ENCODE measurements around the gene MGARP. TPM values are rescaled to one million over a fixed set of nuclear protein-coding genes. Genes with fewer than 3 reads are reported as not detected.
A peak's percentile ranks its signal among the peaks of the same experiment; 100 is the strongest.
"Not testable (repeated sequence)": the region's sequence is repeated elsewhere in the genome, so short reads cannot be mapped to it uniquely, and the experiment has no call there.

The MGARP gene
- total RNA-seq, 1 donor = 7.6 TPM

GRCh38 chr4:139314047-139314800 lies 34.2 kb upstream of the MGARP start:
- Histone ChIP-seq H4K20me1 (ENCODE audit: insufficient read depth, low read length) (peaks cover 35% of the 10 kb centered on the region), H3K79me2 (ENCODE audit: insufficient read depth, low read length) (peaks cover 98% of the 10 kb centered on the region), H3K4me1 (ENCODE audit: insufficient read depth, low read length) (no peaks in the 10 kb centered on the region), H3K27me3 (ENCODE audit: insufficient read depth, low read length) (no peaks in the 10 kb centered on the region), H3K4me3 (ENCODE audit: insufficient read depth, low read length) (no peak overlapping the region), H3K36me3 (ENCODE audit: insufficient read depth, low read length) (peaks cover 3% of the 10 kb centered on the region), H3K27ac (ENCODE audit: low read depth, low read length) (no peak overlapping the region), H2AFZ (ENCODE audit: low read length) (no peak overlapping the region), H3K4me2 (ENCODE audit: insufficient read depth, low read length) (no peak overlapping the region), H3K9me3 (ENCODE audit: low read depth, low read length) (no peaks in the 10 kb centered on the region)
- no peak for TF ChIP-seq CTCF (IDR thresholded peaks at IDR 0.05; ENCODE audit: extremely low read depth, low read depth, low read length)
- no peak for DNase-seq (ENCODE audit: insufficient read length, low spot score, missing footprints)

DNA sequence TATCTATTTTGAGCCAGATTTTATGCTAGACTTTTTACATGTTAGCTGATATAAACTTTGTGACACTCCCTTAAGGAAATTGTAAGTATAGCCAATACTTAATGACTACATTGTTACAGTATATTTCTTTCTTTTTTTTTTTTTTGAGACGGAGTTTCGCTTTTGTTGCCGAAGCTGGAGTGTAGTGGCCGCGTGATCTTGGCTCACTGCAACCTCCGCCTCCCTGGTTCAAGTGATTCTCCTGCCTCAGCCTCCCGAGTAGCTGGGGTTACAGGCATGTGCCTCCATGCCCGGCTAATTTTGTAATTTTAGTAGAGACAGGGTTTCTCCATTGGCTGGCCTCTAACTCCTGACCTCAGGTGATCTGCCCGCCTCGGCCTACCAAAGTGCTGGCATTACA lies 33.4 kb upstream of the MGARP start:
- peaks cover 98% of the 10 kb centered on the region for H3K79me2 ChIP-seq (ENCODE audit: insufficient read depth, low read length)
- H3K27ac ChIP-seq (ENCODE audit: low read depth, low read length) = peak overlapping the region; percentile 14
- not testable (repeated sequence) for H3K9me3 ChIP-seq (ENCODE audit: low read depth, low read length); H3K27me3 ChIP-seq (ENCODE audit: insufficient read depth, low read length); DNase-seq (ENCODE audit: insufficient read length, low spot score, missing footprints); H3K36me3 ChIP-seq (ENCODE audit: insufficient read depth, low read length); H3K4me3 ChIP-seq (ENCODE audit: insufficient read depth, low read length); H2AFZ ChIP-seq (ENCODE audit: low read length); H3K4me2 ChIP-seq (ENCODE audit: insufficient read depth, low read length); H3K4me1 ChIP-seq (ENCODE audit: insufficient read depth, low read length)
- H4K20me1 ChIP-seq (ENCODE audit: insufficient read depth, low read length) = peaks cover 38% of the 10 kb centered on the region

DNA sequence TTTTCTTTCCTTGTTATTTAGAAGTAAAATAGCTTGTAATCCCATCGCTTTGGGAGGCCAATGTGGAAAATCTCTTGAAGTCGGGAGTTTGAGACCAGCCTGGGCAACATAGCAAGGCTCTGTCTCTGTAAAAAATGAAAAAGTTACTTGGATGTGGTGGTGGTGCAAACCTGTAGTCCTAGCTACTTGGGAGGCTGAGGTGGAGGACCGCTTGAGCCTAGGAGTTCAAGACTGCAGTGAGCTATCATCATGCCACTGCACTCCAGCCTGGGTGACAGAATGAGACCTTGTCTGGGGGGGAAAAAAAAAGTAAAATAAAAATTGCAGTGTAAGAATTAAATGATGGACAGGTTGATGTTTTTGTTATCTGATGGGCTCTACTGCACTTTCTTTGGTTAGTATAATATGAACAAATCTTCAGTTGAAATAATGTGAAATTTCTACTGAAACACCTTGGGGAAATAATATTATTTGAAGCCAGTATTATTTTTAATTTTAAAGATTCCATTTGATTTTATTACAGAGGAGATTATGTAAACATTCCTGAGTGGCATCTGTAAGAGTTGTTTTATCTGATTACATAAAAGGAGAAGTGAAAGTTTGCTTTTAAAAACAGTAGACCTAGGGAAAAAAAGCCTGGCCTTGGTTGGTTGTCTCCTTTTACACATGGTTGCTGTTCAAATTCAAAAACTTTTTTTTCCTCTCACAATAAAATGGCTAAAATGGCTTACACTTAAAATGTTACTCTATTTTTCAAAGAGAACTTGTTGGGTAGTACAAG lies 32.7 kb upstream of the MGARP start:
- Histone ChIP-seq H3K27ac (ENCODE audit: low read depth, low read length) (peak overlapping the region; percentile 14), H2AFZ (ENCODE audit: low read length) (no peak overlapping the region), H3K27me3 (ENCODE audit: insufficient read depth, low read length) (no peaks in the 10 kb centered on the region), H3K4me1 (ENCODE audit: insufficient read depth, low read length) (no peaks in the 10 kb centered on the region), H3K36me3 (ENCODE audit: insufficient read depth, low read length) (peaks cover 7% of the 10 kb centered on the region), H3K9me3 (ENCODE audit: low read depth, low read length) (no peaks in the 10 kb centered on the region), H4K20me1 (ENCODE audit: insufficient read depth, low read length) (peaks cover 37% of the 10 kb centered on the region), H3K4me3 (ENCODE audit: insufficient read depth, low read length) (no peak overlapping the region), H3K4me2 (ENCODE audit: insufficient read depth, low read length) (no peak overlapping the region), H3K79me2 (ENCODE audit: insufficient read depth, low read length) (peaks cover 98% of the 10 kb centered on the region)
- no peak for TF ChIP-seq CTCF (IDR thresholded peaks at IDR 0.05; ENCODE audit: extremely low read depth, low read depth, low read length)
- DNase-seq (ENCODE audit: insufficient read length, low spot score, missing footprints) = peak; percentile 57

GRCh38 chr4:139311909-139312308 lies 31.9 kb upstream of the MGARP start:
- no peaks in the 10 kb centered on the region for H3K27me3 ChIP-seq (ENCODE audit: insufficient read depth, low read length)
- no peak overlapping the region for H3K4me2 ChIP-seq (ENCODE audit: insufficient read depth, low read length)
- H4K20me1 ChIP-seq (ENCODE audit: insufficient read depth, low read length) = peaks cover 37% of the 10 kb centered on the region
- no peak for DNase-seq (ENCODE audit: insufficient read length, low spot score, missing footprints)
- H3K4me1 ChIP-seq (ENCODE audit: insufficient read depth, low read length) = no peaks in the 10 kb centered on the region
- H3K27ac ChIP-seq (ENCODE audit: low read depth, low read length) = peak overlapping the region; percentile 13
- peaks cover 98% of the 10 kb centered on the region for H3K79me2 ChIP-seq (ENCODE audit: insufficient read depth, low read length)
- H3K4me3 ChIP-seq (ENCODE audit: insufficient read depth, low read length) = no peak overlapping the region
- no peaks in the 10 kb centered on the region for H3K9me3 ChIP-seq (ENCODE audit: low read depth, low read length)
- H2AFZ ChIP-seq (ENCODE audit: low read length) = no peak overlapping the region
- no peak for TF ChIP-seq CTCF (IDR thresholded peaks at IDR 0.05; ENCODE audit: extremely low read depth, low read depth, low read length)
- peaks cover 7% of the 10 kb centered on the region for H3K36me3 ChIP-seq (ENCODE audit: insufficient read depth, low read length)
